DMS153 (cell line): ENCODE results near the gene COL17A1.

Source experiments
- DNase-seq: peaks from one replicate; lab custom pipeline; 2025; lab: John Stamatoyannopoulos, UW

COL17A1 gene

GRCh38 chr10:104096692-104097091 lies 11.0 kb upstream of the COL17A1 start:
- DNase-seq: no peak

- no peak for DNase-seq
Measured at GRCh38 chr10:104092749-104093148, 7.1 kb upstream of the COL17A1 start.

- no peak for DNase-seq
Measured at GRCh38 chr10:104090611-104091010, 4.9 kb upstream of the COL17A1 start.

GRCh38 chr10:104089621-104090020 lies 3.9 kb upstream of the COL17A1 start:
- DNase-seq: no peak

- no peak for DNase-seq
Measured at GRCh38 chr10:104088239-104088638, 2.6 kb upstream of the COL17A1 start.

- DNase-seq: no peak
Measured at GRCh38 chr10:104084482-104085142, 1.1 kb downstream of the COL17A1 start.

GRCh38 chr10:104081998-104082397 lies 3.7 kb downstream of the COL17A1 start:
- no peak for DNase-seq

GRCh38 chr10:104080762-104081161 lies 4.9 kb downstream of the COL17A1 start:
- DNase-seq: peak; percentile 87

GRCh38 chr10:104077663-104078151 lies 8.0 kb downstream of the COL17A1 start:
- no peak for DNase-seq

GRCh38 chr10:104077247-104077646 lies 8.4 kb downstream of the COL17A1 start:
- no peak for DNase-seq

- DNase-seq: peak; percentile 81
Measured at GRCh38 chr10:104076743-104077160, 8.9 kb downstream of the COL17A1 start.

GRCh38 chr10:104074505-104074904 lies 11.2 kb downstream of the COL17A1 start:
- no peak for DNase-seq

- DNase-seq: no peak
Measured at GRCh38 chr10:104072786-104073185, 12.9 kb downstream of the COL17A1 start.

GRCh38 chr10:104069613-104070012 lies 16.1 kb downstream of the COL17A1 start:
- no peak for DNase-seq

- no peak for DNase-seq
Measured at GRCh38 chr10:104067525-104067924, 18.2 kb downstream of the COL17A1 start.

- no peak for DNase-seq
Measured at GRCh38 chr10:104066945-104067344, 18.7 kb downstream of the COL17A1 start.

GRCh38 chr10:104065748-104066147 lies 19.9 kb downstream of the COL17A1 start:
- DNase-seq: no peak

- no peak for DNase-seq
Measured at GRCh38 chr10:104061196-104061595, 24.5 kb downstream of the COL17A1 start.

GRCh38 chr10:104059364-104059763 lies 26.3 kb downstream of the COL17A1 start:
- no peak for DNase-seq

GRCh38 chr10:104057717-104058116 lies 28.0 kb downstream of the COL17A1 start:
- no peak for DNase-seq

- no peak for DNase-seq
Measured at GRCh38 chr10:104056619-104057273, 28.9 kb downstream of the COL17A1 start.

- no peak for DNase-seq
Measured at GRCh38 chr10:104054430-104054829, 31.2 kb downstream of the COL17A1 start.

- no peak for DNase-seq
Measured at GRCh38 chr10:104053201-104053600, 32.5 kb downstream of the COL17A1 start.

- DNase-seq: no peak
Measured at GRCh38 chr10:104052431-104052830, 33.2 kb downstream of the COL17A1 start.
